Hepatocyte (in vitro differentiated cells): ENCODE data around the gene CCDC183. TPM values are rescaled to one million over a fixed set of nuclear protein-coding genes. Genes with fewer than 3 reads are reported as not detected.
A peak's percentile ranks its signal among the peaks of the same experiment; 100 is the strongest.

Experiments used
- DNase-seq: peaks from one replicate; pipeline ENCODE4 v3.0.0-alpha.2; 2016; ENCODE audit warnings: low spot score
- H2AFZ ChIP-seq: fragments of 200-600 bp; sonication (generic); 2 replicates; pipeline ENCODE4 v1.6.0; 2016; ENCODE audit warnings: antibody characterized with exemption, mild to moderate bottlenecking
- H3K27ac ChIP-seq: fragments of 200-600 bp; sonication (generic); 2 replicates; pipeline ENCODE4 v1.5.1; 2016; ENCODE audit warnings: mild to moderate bottlenecking
- H3K27me3 ChIP-seq: fragments of 200-600 bp; sonication (generic); 2 replicates; pipeline ENCODE4 v1.6.1; 2016
- H3K36me3 ChIP-seq: fragments of 200-600 bp; sonication (generic); replicated peaks from 2 replicates; pipeline ENCODE4 v1.5.1; 2016; ENCODE audit warnings: low read depth; ENCODE audit not compliant: insufficient read depth
- H3K4me1 ChIP-seq: fragments of 200-600 bp; sonication (generic); 2 replicates; pipeline ENCODE4 v1.5.1; 2016; ENCODE audit warnings: mild to moderate bottlenecking, moderate library complexity; ENCODE audit not compliant: insufficient read depth
- H3K4me2 ChIP-seq: fragments of 200-600 bp; sonication (generic); 2 replicates; pipeline ENCODE4 v1.6.0; 2016
- H3K4me3 ChIP-seq: fragments of 200-600 bp; sonication (generic); 2 replicates; pipeline ENCODE4 v1.5.1; 2016; ENCODE audit warnings: mild to moderate bottlenecking
- H3K79me2 ChIP-seq: fragments of 200-600 bp; sonication (generic); 2 replicates; pipeline ENCODE4 v1.6.0; 2017; ENCODE audit warnings: mild to moderate bottlenecking
- H3K9me2 ChIP-seq: fragments of 200-600 bp; sonication (generic); replicated peaks from 2 replicates; pipeline ENCODE4 v1.6.0; 2017; ENCODE audit warnings: mild to moderate bottlenecking; ENCODE audit not compliant: insufficient read depth
- H3K9me3 ChIP-seq: fragments of 200-600 bp; sonication (generic); 2 replicates; pipeline ENCODE4 v1.5.1; 2016; ENCODE audit warnings: low read depth, mild to moderate bottlenecking
- H4K20me1 ChIP-seq: fragments of 200-600 bp; sonication (generic); 2 replicates; pipeline ENCODE4 v1.6.0; 2016; ENCODE audit warnings: mild to moderate bottlenecking; ENCODE audit not compliant: insufficient read depth, poor library complexity, severe bottlenecking
- EZH2 ChIP-seq: fragments of 200-600 bp; sonication (generic); IDR thresholded peaks from 2 replicates; pipeline ENCODE4 v1.6.1; 2016; ENCODE audit warnings: antibody characterized with exemption, mild to moderate bottlenecking, borderline replicate concordance
- EZH2phosphoT487 ChIP-seq: fragments of 200-600 bp; sonication (generic); IDR thresholded peaks from one replicate; pipeline ENCODE4 v1.6.1; 2018; ENCODE audit warnings: antibody characterized with exemption, mild to moderate bottlenecking, low read depth, moderate library complexity; ENCODE audit not compliant: unreplicated experiment, severe bottlenecking
- WGBS: methylation state at CpG from one replicate; pipeline ENCODE4 v1.1.6; 2016; ENCODE audit warnings: low lambda C conversion rate; ENCODE audit errors: missing lambda C conversion rate; 5-methylcytosine and 5-hydroxymethylcytosine counted together
- polyA plus RNA-seq: library from polyadenylated mRNA; unstranded; fragments of >200 nt; fragmentation: Nextera tagmentation; extraction: Ambion mirVana; gene quantifications from 2 replicates; pipeline ENCODE4 v1.2.1, GENCODE V29; 2016
- total RNA-seq: library from RNA; depleted of rRNA; stranded (reverse); fragments of >200 nt; gene quantifications from 2 replicates; pipeline ENCODE4 v1.2.3, GENCODE V29; 2014
- TF ChIP-seq, protein P1 (sequence below): fragments of 200-600 bp; sonication (generic); IDR thresholded peaks from 2 replicates; pipeline ENCODE4 v1.5.1; 2016; ENCODE audit warnings: antibody characterized with exemption, mild to moderate bottlenecking; ENCODE audit not compliant: poor library complexity

Gene CCDC183
- total and polyA plus RNA-seq, 2 experiments from 2014 or later = 17.7 to 32.1 TPM

DNA sequence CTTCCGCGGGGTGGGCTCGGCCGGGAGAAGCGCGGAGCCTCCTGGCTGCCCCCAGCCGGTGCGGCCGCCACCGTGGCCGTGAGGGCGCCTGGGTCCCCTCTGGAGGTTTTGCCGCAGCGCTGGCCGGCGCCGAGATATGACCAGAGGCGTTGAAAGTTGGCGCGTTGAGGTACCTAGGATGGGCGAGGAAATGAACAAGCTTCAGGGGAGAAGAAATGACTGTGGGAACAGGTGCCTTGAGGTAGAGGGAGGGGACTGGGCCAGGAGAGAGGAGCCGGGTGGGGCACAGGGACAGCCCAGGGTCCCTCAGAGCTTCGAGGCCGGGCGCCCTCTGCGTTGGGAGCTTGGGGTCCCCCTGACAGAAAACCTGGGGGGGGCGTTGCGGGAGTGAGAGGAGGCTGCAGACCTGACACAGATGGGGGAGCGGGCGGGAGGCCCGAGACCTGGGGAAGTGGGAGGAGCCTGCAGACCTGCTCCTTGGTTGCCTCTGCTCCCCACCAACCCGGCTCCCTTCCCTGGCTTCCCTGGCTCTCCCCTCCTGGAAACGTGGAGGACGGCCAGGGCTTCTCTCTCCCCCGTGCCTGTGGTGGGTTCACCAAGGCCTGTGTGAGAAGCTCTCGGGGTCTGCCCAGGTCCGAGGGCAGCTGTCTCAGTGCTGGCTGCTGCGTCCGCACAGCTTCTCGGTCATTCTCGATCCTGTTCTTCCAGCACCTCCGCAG lies 25.8 kb downstream of the CCDC183 start:
- no peak overlapping the region for H3K27ac ChIP-seq
- H3K79me2 ChIP-seq = peaks cover 56% of the 10 kb centered on the region
- H3K4me3 ChIP-seq = no peak overlapping the region
- H3K4me1 ChIP-seq = peaks cover 9% of the 10 kb centered on the region
- H2AFZ ChIP-seq = no peak overlapping the region
- no peaks in the 10 kb centered on the region for H3K27me3 ChIP-seq
- H3K9me2 ChIP-seq = no peaks in the 10 kb centered on the region
- TF ChIP-seq, protein P1, sequence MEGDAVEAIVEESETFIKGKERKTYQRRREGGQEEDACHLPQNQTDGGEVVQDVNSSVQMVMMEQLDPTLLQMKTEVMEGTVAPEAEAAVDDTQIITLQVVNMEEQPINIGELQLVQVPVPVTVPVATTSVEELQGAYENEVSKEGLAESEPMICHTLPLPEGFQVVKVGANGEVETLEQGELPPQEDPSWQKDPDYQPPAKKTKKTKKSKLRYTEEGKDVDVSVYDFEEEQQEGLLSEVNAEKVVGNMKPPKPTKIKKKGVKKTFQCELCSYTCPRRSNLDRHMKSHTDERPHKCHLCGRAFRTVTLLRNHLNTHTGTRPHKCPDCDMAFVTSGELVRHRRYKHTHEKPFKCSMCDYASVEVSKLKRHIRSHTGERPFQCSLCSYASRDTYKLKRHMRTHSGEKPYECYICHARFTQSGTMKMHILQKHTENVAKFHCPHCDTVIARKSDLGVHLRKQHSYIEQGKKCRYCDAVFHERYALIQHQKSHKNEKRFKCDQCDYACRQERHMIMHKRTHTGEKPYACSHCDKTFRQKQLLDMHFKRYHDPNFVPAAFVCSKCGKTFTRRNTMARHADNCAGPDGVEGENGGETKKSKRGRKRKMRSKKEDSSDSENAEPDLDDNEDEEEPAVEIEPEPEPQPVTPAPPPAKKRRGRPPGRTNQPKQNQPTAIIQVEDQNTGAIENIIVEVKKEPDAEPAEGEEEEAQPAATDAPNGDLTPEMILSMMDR = no peak
- H3K4me2 ChIP-seq = peak overlapping the region; percentile 70
- WGBS = 76% methylated on average over 30 of the region's 42 CpGs
- H4K20me1 ChIP-seq = peaks cover 18% of the 10 kb centered on the region
- no peak for DNase-seq
- H3K36me3 ChIP-seq = no peaks in the 10 kb centered on the region
- H3K9me3 ChIP-seq = no peaks in the 10 kb centered on the region

DNA sequence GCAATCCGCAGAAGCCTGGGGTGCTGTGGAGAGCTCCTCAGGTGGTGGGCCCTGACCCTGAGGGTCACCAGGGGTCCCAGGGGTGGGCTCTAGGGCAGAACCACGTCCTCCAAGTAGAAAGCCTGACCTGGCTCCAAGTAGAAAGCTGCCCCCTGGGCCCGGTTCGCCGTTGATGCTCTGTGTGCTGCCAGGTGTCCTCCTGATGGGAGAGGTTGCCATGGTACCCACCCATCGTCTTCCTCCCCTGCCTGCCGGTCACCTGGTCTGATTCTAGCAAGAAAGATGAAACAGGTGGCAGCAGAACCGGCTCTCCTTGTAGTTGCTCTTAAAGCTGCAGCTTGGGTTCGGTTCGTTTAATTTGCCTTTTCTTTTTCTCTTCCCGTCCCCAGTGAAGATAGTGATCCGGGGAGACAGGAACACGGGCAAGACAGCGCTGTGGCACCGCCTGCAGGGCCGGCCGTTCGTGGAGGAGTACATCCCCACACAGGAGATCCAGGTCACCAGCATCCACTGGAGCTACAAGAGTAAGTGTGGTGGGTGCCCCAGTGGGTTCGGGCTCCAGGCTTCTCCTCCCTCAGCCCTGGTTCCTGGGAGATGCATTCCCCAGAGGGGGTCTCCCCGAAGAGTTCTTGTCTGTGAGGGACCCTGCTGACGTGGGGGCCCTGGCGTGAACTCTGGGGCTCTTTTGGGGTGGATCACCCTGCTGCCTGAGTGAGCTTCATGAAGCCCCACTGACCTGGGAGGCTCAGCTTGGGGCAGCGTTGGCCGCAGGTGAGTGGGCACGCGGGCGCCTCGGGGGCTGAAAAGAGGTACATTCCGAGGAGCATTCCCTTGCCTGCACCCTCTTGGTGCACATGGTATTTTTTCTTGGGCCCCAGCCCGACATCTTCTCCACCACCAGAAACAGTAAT lies 27.3 kb downstream of the CCDC183 start:
- DNase-seq = no peak
- TF ChIP-seq EZH2phosphoT487 (no peak), EZH2 (no peak)
- TF ChIP-seq, protein P1 = no peak
- Histone ChIP-seq H3K79me2 (peaks cover 43% of the 10 kb centered on the region), H3K4me3 (no peak overlapping the region), H3K9me2 (no peaks in the 10 kb centered on the region), H3K27ac (no peak overlapping the region), H2AFZ (no peak overlapping the region), H3K4me1 (peaks cover 9% of the 10 kb centered on the region), H3K9me3 (no peaks in the 10 kb centered on the region), H3K36me3 (no peaks in the 10 kb centered on the region), H3K27me3 (no peaks in the 10 kb centered on the region), H3K4me2 (no peak overlapping the region), H4K20me1 (peaks cover 15% of the 10 kb centered on the region)
- WGBS = 94% methylated on average over 29 of the region's 30 CpGs

DNA sequence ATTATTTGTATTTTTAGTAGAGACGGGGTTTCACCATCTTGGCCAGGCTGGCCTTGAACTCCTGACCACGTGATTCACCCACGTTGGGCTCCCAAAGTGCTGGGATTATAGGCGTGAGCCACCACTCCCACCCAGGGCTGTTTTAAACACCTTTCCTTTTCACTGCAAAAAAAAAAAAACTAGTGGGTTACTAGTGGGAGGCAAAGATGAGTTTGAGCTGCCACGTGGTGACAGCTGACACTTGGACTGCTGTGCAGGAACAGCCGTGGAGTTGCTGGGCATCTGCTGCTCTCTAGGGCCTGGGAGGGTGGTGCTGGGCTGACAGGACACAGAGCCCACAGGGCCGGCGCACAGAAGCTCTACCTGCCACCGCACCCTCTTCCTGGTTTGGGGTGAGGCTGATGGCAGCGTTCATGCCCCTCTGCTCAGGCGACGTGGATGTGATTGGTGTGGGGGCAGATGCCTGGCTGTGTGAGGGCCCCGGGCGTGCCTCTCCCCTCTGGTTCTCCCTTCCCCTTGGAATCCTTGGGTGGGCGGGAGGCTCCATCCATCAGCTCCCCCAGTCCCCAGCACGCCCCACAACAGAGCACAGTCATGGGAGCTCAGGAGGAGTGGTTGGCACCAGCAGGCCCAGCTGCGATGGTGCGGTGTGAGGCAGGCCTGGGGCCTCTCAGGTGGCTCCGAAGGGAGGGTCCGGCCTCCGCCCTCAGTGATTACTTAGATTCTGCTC lies 28.5 kb downstream of the CCDC183 start:
- no peaks in the 10 kb centered on the region for H3K9me2 ChIP-seq
- peaks cover 6% of the 10 kb centered on the region for H3K4me1 ChIP-seq
- H3K4me2 ChIP-seq = no peak overlapping the region
- 94% methylated on average over 19 of the region's 21 CpGs for WGBS
- peaks cover 33% of the 10 kb centered on the region for H3K79me2 ChIP-seq
- no peak overlapping the region for H3K4me3 ChIP-seq
- no peaks in the 10 kb centered on the region for H3K27me3 ChIP-seq
- peaks cover 14% of the 10 kb centered on the region for H4K20me1 ChIP-seq
- DNase-seq = no peak
- H2AFZ ChIP-seq = no peak overlapping the region
- no peaks in the 10 kb centered on the region for H3K36me3 ChIP-seq
- no peaks in the 10 kb centered on the region for H3K9me3 ChIP-seq
- H3K27ac ChIP-seq = no peak overlapping the region
- TF ChIP-seq EZH2 = no peak
- TF ChIP-seq EZH2phosphoT487 = no peak
- TF ChIP-seq, protein P1 = no peak
